Caco-2 (cell line): Measurements from ENCODE around the gene ACVR2B. TPM values are rescaled to one million over a fixed set of nuclear protein-coding genes. Genes with fewer than 3 reads are reported as not detected.
"Not testable (repeated sequence)": the region's sequence is repeated elsewhere in the genome, so short reads cannot be mapped to it uniquely, and the experiment has no call there.

Experiments
- BruUV-seq: library from RNA; stranded (reverse); fragments of 400-500 nt; replicated peaks from 2 replicates; lab custom pipeline; 2021; lab: Mats Ljungman, UMichigan
- CTCF ChIA-PET: fragments of 300-600 bp; sonication (Branson Sonifier 250); formaldehyde crosslinking; loops from one replicate; lab custom pipeline; 2022; ENCODE audit warnings: antibody characterized with exemption; lab: Charles Lee
- POLR2A ChIA-PET: fragments of 300-600 bp; sonication (Branson Sonifier 250); formaldehyde crosslinking; loops from one replicate; lab custom pipeline; 2022; ENCODE audit warnings: antibody characterized with exemption; lab: Charles Lee
- DNase-seq, 2 experiments: peaks; one replicate each; pipeline versions ENCODE4 v3.0.0 to v3.0.0-alpha.2; 2020 to 2022
- H3K27me3 ChIP-seq: replicated peaks from 2 replicates; pipeline ENCODE4 v1.6.0; 2011; ENCODE audit warnings: low read length; ENCODE audit not compliant: control insufficient read depth, insufficient read depth
- H3K36me3 ChIP-seq: 2 replicates; pipeline ENCODE4 v1.5.1; 2011; ENCODE audit warnings: low read length; ENCODE audit not compliant: control insufficient read depth, insufficient read depth
- H3K4me1 ChIP-seq: fragments of 250-450 bp; sonication (Bioruptor Pico); 2 replicates; pipeline ENCODE4 v1.5.1; 2020; ENCODE audit warnings: mild to moderate bottlenecking
- H3K4me3 ChIP-seq: 2 replicates; pipeline ENCODE4 v1.5.1; 2011; ENCODE audit warnings: low read depth, mild to moderate bottlenecking, control low read depth, low read length
- H3K9me3 ChIP-seq: fragments of 250-450 bp; sonication (Bioruptor Pico); 2 replicates; pipeline ENCODE4 v1.5.1; 2020; ENCODE audit warnings: mild to moderate bottlenecking, moderate library complexity
- H3K27ac Mint-ChIP-seq: one replicate; pipeline ENCODE4 v1.8.0; 2022; ENCODE audit warnings: mixed read lengths; ENCODE audit not compliant: unreplicated experiment
- H3K27me3 Mint-ChIP-seq: one replicate; pipeline ENCODE4 v1.8.0; 2022; ENCODE audit warnings: mixed read lengths; ENCODE audit not compliant: insufficient read depth, unreplicated experiment
- H3K36me3 Mint-ChIP-seq: one replicate; pipeline ENCODE4 v1.8.0; 2022; ENCODE audit warnings: mild to moderate bottlenecking, mixed read lengths; ENCODE audit not compliant: insufficient read depth, unreplicated experiment
- H3K4me1 Mint-ChIP-seq: one replicate; pipeline ENCODE4 v1.8.0; 2022; ENCODE audit warnings: low read depth, mixed read lengths; ENCODE audit not compliant: unreplicated experiment
- H3K4me3 Mint-ChIP-seq: one replicate; pipeline ENCODE4 v1.8.0; 2022; ENCODE audit warnings: mild to moderate bottlenecking, moderate library complexity, mixed read lengths; ENCODE audit not compliant: unreplicated experiment
- H3K9me3 Mint-ChIP-seq: one replicate; pipeline ENCODE4 v1.8.0; 2022; ENCODE audit warnings: mixed read lengths; ENCODE audit not compliant: unreplicated experiment
- CTCF ChIP-seq, 2 experiments: fragments of 200-600 bp in 1 of 2; IDR thresholded peaks; 1 replicate in 1 of 2; 2 replicates in 1 of 2; pipeline versions ENCODE4 v1.5.1 to v1.8.0; 2011 to 2022; ENCODE audit warnings: antibody characterized with exemption in 1 of 2, control low read depth in 1 of 2, inconsistent platforms in 1 of 2, low read depth in 1 of 2, low read length in 1 of 2, mild to moderate bottlenecking in 1 of 2, moderate library complexity in 1 of 2; ENCODE audit not compliant: insufficient read depth in 1 of 2, severe bottlenecking in 1 of 2, unreplicated experiment in 1 of 2
- intact Hi-C: fragments of 100-400 bp; cut with micrococcal nuclease; formaldehyde crosslinking; loops from one replicate; pipeline ENCODE4 v1.10.0; 2022; ENCODE audit not compliant: unreplicated experiment
- total RNA-seq: library from RNA; stranded (reverse); gene quantifications from 2 replicates; pipeline ENCODE4 v1.2.3, GENCODE V29; 2022

The ACVR2B gene
- total RNA-seq, 1 experiment from 2014 or later = 21.4 TPM

GRCh38 chr3:38421679-38422336 is 31.9 kb upstream of the ACVR2B start:
- ChIA-PET POLR2A (no interaction called here), CTCF (no interaction called here)
- Mint-ChIP-seq H3K36me3 (no peaks in the 10 kb centered on the region), H3K27me3 (no peaks in the 10 kb centered on the region), H3K4me1 (no peaks in the 10 kb centered on the region), H3K27ac (no peak overlapping the region), H3K4me3 (no peak overlapping the region), H3K9me3 (no peaks in the 10 kb centered on the region)
- no peak for DNase-seq
- no TSS peak for BruUV-seq
- Histone ChIP-seq H3K4me3 (no peak overlapping the region), H3K27me3 (no peaks in the 10 kb centered on the region), H3K9me3 (no peaks in the 10 kb centered on the region), H3K4me1 (no peaks in the 10 kb centered on the region), H3K36me3 (no peaks in the 10 kb centered on the region)
- intact Hi-C loops = no loop called here
- no peak for TF ChIP-seq CTCF (IDR thresholded peaks at IDR 0.05; ENCODE audit: insufficient read depth in 1 of 2, low read depth in 1 of 2, low read length in 1 of 2, severe bottlenecking in 1 of 2, unreplicated experiment in 1 of 2)

- H3K4me1 ChIP-seq, intact Hi-C loops, H3K4me3 ChIP-seq, H3K4me3 Mint-ChIP-seq, DNase-seq, H3K9me3 ChIP-seq, H3K27ac Mint-ChIP-seq, H3K27me3 Mint-ChIP-seq, H3K4me1 Mint-ChIP-seq, H3K9me3 Mint-ChIP-seq, CTCF ChIA-PET, POLR2A ChIA-PET, H3K36me3 ChIP-seq, H3K36me3 Mint-ChIP-seq, BruUV-seq, H3K27me3 ChIP-seq: not testable (repeated sequence)
Observed at GRCh38 chr3:38426798-38427426, 26.8 kb upstream of the ACVR2B start.

GRCh38 chr3:38432871-38433658 is 20.6 kb upstream of the ACVR2B start:
- CTCF ChIA-PET, H3K4me3 ChIP-seq, H3K36me3 ChIP-seq, H3K4me3 Mint-ChIP-seq, H3K36me3 Mint-ChIP-seq, H3K27me3 ChIP-seq, H3K27ac Mint-ChIP-seq, BruUV-seq, intact Hi-C loops, H3K27me3 Mint-ChIP-seq, H3K4me1 Mint-ChIP-seq, H3K4me1 ChIP-seq, POLR2A ChIA-PET: not testable (repeated sequence)
- peaks cover 36% of the 10 kb centered on the region for H3K9me3 Mint-ChIP-seq
- DNase-seq = peak in 1 of 2 experiments; percentile 9
- H3K9me3 ChIP-seq = peaks cover 42% of the 10 kb centered on the region

- H3K4me1 ChIP-seq, intact Hi-C loops, H3K36me3 ChIP-seq, H3K27me3 ChIP-seq, H3K4me3 Mint-ChIP-seq, H3K4me1 Mint-ChIP-seq, H3K36me3 Mint-ChIP-seq, DNase-seq, POLR2A ChIA-PET, CTCF ChIA-PET, BruUV-seq, H3K27me3 Mint-ChIP-seq, H3K27ac Mint-ChIP-seq, H3K4me3 ChIP-seq: not testable (repeated sequence)
- peaks cover 42% of the 10 kb centered on the region for H3K9me3 ChIP-seq
- peaks cover 36% of the 10 kb centered on the region for H3K9me3 Mint-ChIP-seq
Observed at GRCh38 chr3:38433661-38434060, 20.0 kb upstream of the ACVR2B start.

- H3K27me3 ChIP-seq, CTCF ChIA-PET, H3K27me3 Mint-ChIP-seq, H3K4me1 ChIP-seq, POLR2A ChIA-PET, H3K27ac Mint-ChIP-seq, H3K4me1 Mint-ChIP-seq, H3K36me3 ChIP-seq, BruUV-seq, intact Hi-C loops, H3K4me3 ChIP-seq, H3K4me3 Mint-ChIP-seq, DNase-seq, H3K36me3 Mint-ChIP-seq: not testable (repeated sequence)
- H3K9me3 Mint-ChIP-seq = peaks cover 42% of the 10 kb centered on the region
- H3K9me3 ChIP-seq = peaks cover 28% of the 10 kb centered on the region
Observed at GRCh38 chr3:38438436-38439069, 15.1 kb upstream of the ACVR2B start.
